NK-92 (cell line): ENCODE results near the gene PLPPR5.

Experiments used
- DNase-seq: peaks from one replicate; lab custom pipeline; 2025; ENCODE audit not compliant: unreplicated experiment; lab: John Stamatoyannopoulos, UW

The PLPPR5 gene

DNA sequence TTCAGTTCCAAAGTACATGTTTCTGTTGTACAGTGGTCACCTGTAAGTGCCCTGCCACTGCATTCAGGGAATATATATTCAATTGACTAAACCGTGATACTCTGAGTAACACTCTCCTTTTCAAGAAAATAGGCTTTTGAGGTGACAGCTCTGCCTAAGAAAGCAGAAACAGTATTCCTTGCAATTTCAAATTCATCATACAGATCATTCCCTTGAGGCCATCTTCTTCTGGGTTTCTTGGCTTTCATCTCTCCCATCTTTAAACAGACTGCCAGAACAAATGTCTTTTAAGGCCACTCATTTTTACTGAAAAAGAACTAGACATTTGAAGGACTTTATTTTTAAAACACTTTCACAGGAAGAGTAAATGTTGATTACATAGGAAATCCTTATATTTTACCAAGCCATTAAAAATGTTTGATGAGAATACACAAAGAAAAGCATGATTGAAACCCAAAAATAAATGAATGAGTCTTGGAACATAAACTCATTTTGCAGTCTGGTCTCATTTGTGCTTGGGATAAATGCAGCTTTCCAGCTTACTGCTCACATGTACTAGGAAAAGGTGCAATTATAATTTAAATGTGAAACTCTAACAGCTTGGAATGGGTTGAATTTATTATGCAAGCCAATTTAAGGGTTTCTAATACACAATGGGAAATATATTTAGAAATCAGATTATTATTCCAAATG, 34.7 kb downstream of the PLPPR5 start:
- DNase-seq: no peak

DNA sequence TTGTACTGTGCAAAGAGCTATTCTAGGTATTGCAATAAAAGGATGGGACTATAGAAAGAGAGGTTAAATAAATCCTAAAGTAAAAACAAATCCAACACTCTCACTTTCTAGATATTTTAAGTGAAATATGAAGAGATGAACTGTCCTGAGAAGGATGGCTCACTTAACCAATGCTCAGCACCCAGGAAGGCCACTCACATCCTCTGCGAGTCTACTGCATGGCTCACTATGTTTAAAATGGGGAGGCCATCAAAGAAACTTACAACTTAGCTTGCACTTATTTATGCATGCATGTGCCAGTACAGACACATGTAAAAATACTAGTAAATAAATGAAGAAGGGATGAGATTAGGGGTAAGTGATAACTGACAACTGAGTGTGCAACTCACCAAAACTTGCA, 37.5 kb downstream of the PLPPR5 start:
- DNase-seq: no peak

DNA sequence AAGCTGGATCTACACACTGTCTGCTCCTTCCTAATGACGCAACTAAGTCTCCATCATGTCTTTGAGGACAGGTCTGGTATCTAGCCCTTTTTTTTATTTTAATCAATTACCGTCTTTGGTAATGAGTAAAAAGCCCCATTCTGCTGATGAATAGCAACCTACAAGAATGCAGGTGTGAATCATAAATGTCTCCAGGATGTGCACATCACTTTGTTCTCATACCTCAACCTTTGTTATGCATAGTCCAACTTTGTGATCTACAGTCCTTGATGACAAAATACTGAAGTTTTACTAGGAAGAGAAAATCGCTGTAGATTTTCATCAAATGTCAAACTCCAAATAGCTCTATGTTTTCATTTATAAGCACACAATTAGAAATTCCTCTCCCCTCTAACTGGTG, 39.3 kb downstream of the PLPPR5 start:
- no peak for DNase-seq

DNA sequence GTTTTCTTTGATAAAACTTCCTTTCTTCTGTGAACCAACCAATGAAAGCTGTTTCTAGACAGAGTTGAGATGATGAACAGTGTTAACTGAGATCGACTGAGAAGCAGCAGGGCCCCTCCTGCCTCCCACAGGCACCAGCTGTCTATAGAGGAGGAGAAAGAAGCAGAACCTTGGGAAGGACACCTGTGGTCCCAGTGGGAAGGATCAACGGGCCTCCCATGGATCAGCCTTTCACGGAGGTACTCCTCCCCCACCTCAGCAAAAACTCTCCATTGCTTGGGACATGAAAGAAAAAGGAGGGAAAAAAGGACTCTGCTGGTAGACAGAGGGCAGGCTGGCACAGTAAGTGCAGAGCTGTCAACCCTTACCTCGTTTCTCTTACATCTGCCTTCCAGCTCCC, 40.5 kb downstream of the PLPPR5 start:
- DNase-seq: no peak

DNA sequence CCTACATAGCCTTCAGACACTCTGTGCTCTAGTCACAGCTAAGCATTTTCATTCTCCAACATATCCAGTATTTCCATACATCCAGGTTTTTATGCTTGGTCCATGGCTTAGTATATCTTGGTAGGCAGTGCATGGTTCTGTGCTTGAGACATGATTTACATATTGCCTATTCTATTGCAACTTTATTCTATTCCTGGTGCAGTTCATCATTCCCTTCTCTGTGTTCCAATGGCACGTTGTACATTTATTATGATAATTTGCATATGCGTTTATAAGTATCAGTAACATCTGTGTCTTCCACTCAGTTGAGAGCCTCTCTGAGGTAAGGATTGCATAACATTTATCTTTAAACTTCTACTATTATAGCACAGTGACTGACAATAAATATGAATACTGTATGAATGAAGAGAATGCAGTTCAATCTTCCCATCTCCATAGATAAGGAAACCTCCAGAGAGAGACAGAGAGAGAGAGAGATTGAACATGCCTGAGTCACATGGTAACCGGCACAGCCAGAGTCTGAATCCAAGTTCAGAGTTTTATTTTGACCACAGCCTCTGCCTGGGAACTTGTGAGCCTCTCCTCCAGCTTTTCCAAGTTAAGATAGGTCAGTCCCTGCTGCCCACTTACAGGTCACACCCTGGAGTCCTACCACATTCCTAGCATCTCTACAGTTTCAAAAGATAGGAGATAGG, 41.5 kb downstream of the PLPPR5 start:
- DNase-seq: no peak

DNA sequence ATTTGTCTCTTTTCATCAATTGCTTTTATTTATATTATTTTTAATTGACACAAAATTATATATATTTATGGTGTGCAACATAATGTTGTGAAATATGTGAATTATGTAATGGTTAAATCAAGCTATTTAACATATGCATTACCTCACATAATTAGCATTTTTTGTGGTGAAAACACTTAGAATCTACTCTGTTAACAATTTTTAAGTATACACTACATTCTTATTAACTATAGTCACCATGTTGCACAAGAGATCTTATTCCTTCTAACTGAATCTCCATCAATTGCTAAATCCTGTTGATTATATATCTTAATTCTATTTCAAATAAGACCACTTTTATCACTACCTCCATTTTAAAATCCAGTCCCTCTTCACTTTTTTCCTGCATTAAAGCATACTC, 42.5 kb downstream of the PLPPR5 start:
- no peak for DNase-seq

DNA sequence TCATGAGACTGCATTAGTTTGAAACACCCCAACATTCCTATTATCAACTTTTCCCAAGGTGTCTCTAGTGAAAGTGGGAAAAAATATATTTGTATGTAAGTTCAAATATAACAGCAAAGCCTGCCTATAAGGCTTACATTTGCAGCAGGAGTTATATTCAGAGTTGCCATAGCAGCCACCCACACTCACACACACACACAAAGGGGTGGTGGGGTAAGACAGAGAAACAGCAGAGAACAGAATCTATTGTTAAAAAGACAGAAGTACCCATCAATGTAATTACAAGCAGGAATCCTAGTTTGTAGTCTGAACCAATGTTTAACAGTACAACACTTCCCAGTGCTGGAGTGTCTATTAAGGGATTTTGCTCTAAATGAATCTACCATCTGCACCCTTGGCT, 55.0 kb downstream of the PLPPR5 start:
- no peak for DNase-seq

DNA sequence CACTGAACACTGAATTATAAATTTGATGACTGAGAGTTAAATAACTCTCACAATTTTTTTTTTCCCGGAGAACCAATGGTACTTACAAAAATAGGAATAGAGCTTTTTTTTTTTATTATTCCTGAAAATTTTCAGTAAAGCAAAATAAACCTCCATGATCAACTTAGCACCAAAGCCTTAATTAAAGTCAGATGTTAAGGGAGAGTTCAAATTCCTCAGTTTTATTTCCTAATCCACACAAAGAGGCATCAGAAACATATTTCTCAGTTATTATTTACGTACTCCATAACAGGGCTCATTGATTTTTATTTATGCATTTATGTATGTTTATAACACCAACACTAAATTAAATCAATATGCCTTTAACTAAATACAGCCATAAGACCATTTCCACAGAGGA, 55.5 kb downstream of the PLPPR5 start:
- no peak for DNase-seq

DNA sequence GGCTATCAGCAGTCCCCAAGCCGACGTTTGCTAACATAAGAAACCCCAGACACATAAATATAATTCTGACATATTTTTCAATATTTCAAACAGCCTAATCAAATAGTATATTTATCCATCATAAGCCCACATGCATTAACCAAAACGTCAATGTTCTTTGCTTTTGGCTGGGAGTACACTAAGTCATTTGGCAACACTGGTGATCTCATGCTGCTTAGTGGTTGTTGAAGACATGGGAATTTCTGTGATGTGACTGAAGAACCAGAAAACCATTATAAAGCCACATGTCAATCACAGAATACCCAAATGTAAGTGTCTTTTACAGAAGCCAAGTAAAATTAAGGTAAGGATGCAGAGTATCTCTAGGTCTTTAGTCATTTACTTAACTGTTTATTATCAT, 57.6 kb downstream of the PLPPR5 start:
- no peak for DNase-seq

DNA sequence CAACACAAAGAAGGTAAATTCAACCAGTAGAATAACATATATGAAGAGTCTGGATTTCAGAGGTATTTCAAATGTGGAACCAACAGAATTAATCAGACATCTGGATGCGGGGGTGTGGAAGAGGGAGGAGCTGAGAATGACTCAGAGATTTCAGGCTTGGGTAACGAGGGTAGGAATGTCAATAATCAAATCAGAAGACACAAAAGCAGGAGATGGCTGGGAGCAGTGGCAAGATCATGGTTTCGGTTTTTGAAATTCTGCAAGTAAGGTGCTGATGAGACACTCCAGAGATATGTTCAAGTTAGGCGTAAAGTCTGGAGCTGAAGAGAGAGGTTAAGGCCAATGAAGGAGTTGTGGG, 64.0 kb downstream of the PLPPR5 start:
- DNase-seq: no peak

DNA sequence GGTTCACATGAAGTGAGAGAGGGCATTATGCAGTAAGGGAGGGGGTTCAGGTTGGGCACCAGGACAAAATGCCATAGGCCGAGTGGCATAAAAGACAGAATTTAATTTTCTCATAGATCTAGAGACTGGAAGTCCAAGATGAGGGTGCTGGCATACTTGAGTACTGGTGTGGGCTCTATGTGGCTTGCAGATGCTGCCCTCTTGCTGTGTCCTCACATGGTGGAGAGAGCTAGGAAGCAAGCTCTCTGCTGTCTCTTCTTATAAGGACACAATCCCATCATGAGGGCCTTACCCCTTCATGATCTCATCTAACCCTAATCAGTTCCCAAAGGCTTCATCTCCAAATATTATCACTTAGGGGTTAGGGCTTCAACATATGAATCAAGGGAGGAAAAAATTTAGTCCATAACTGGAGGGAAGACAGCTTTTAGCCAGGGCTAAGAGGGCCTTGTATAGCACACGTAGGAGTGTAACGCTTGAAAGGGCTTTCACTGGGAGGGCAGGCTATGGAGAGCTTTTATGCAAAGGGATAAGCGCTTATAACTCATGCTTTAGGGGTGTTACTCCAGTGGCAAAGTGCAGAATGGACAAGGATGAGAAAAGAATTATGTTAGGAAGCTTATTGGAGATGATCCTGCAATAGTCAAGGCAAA, 64.5 kb downstream of the PLPPR5 start:
- DNase-seq: no peak

DNA sequence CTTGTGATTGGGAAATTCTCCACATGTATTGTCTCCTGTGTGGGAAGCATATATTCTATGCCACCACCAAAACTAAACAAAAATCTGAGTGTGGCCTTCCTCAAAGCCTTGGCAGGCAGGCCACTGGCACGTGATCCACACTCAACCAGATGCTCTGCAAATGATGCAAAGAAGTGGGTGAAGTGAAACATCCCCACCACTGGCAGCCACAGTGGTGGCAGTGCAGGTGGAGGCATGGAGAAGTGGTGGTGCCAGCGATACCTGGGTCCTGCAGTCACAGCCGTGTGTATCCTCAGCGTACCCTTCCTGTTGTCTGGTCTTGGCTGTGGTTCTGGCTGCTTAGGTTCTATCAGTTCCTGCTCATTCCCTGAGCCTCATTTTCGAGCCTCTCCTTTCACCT, 65.2 kb downstream of the PLPPR5 start:
- DNase-seq: no peak

DNA sequence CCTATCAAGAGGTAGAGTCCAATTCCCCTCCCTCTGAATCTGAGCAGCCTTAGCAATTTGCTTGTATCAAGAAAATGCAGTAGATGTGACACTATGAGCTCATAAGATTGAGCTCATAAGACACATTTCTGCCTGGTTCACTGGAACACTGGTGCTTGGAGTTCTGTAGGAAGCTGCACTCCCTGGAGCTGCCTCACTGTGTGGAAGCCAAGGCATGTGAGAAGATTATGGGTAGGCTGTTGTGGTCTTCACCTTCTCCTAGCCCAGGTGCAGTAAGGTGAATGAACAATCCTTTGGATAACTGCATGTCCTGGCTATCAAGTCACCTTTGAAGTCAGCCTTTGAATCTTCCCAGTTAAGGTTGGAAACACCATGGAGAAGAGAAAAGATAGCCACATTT, 67.3 kb downstream of the PLPPR5 start:
- no peak for DNase-seq

DNA sequence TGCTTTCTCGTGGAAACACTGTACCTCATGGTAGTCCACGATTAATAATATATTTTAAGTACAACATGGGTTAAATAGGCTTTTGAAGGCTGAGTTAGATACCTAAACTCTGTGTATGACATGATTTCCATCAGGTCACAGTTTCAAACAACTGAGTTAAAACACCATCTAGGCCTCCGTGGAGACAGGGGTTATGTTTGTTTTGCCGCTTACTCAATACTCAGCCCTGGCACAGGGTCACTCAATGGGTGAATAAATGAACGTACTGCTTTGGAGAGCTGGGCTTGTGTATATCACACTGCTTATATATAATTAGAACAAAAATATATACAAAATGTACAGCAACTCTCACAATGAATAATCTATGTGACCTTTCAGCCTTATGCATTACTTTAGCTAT, 72.5 kb downstream of the PLPPR5 start:
- DNase-seq: no peak

DNA sequence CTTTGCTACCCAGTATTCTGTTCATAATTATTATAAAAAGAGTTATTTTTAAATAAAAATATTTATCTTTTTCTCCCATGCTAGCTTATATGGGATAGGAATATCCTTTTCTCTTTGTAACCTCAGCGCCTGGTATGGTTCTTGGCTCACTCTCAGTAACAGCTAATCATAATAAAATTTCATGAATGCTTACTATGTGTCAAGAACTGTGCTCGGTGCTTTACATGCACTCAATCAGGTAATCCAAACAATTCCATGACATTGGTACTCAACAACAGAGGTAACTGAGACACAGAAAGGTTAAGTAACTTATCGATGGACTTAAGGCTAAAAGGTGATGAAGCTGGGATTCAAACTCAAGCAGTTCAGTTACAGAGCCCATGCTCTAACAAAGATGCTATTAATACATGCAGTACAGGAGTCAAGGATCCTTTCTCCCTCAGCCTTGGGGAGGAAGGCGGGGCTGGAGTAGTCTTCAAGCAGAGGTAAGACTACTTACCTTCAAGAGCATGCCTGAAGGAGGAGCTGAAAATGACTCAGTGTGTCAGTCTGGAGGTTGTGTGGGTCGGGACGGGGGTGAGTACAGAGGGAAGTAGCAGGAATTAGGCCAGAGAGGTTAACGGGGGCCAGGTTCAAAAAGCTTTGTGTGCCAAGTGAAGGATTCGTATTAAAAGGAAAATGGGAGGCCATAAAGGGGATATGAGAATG, 73.4 kb downstream of the PLPPR5 start:
- DNase-seq: no peak

DNA sequence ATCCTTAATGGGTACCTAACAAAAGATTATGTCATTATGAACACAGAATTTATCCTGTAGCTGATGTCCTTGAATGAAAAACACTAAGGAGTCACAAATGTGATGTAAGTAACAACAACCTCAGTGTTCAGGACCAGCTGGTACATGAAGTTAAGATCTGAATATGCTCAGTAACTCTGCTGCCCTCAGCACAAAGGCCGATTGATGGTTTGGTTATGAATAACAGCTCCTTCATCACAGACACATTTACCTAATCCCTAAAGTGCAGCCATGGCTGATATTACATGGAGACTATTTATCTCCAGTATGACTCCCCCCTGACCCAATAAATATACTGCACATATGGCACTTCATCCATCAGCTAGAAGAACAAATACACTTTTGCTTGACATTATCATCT, 75.2 kb downstream of the PLPPR5 start:
- DNase-seq: no peak

DNA sequence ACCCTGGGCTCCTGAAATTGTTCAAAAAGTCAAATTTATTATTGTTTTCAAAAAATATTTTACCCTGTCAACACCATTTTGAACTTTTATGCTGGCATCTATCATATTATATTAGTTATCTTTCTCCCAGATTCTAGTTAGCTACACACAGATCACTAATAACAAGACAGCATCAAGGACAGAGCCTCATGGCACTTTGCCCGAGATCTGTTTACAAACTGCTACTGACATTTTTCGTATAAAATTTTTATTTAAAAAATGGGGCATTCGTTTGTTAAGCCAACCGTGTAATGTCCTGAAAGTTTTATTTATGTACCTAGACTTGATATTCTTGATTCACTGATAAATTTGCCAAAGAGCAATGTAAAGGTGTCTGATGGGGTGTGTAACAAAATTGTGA, 78.1 kb downstream of the PLPPR5 start:
- no peak for DNase-seq

DNA sequence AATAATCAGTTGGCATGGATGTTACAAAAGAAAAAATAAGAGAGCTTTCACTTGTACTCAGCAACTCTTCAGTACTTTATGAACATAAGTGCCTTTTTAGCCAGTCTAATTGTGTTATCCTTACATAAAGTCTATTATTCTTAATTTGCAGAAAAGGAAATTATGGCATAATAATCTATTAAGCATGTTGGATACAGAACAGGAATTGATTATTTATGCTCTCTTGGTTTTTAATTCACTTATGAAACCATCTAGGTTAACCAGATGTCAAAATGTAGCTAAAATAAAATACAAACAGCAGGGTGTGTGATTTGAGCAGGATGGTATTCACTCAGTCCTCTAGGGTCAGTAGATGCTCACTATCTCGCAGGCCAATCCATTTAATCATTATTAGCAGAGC, 79.7 kb downstream of the PLPPR5 start:
- DNase-seq: no peak

DNA sequence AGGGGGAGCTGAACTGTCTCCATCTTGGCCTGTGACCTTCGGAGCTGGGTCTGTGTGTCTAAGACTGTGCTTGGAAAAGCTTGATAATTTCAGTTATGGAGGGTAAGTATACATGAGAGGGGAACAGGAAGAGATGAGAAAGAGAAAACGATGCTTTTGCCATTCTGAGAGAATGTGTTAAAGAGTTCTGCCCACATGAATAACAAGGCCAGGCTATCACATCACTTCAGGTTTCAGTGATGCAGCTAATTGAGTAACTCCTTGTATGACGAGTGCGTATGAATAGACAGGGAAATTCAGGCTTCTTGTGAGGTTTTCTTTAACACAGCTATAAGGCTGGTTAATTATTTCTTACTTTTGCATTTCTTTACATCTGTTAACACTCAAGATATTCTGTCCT, 81.0 kb downstream of the PLPPR5 start:
- DNase-seq: no peak

DNA sequence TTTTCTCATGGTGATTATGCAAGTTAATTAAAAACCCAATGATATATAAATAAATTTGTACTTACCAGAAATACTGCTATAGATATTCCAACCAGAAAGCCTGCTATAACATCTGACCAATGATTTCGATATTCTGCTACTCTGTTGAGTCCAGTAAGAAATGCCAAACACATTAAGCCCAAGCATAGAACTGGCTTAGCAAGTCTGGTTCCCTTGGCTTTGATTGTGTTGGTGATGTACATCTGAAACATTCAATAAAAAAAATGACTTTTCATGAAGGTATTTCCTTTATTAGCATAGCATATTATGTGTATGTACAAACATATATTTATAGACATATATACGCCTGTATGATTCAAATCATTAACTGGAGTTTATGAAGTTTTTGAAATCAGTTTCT, 82.8 kb downstream of the PLPPR5 start:
- DNase-seq: no peak

DNA sequence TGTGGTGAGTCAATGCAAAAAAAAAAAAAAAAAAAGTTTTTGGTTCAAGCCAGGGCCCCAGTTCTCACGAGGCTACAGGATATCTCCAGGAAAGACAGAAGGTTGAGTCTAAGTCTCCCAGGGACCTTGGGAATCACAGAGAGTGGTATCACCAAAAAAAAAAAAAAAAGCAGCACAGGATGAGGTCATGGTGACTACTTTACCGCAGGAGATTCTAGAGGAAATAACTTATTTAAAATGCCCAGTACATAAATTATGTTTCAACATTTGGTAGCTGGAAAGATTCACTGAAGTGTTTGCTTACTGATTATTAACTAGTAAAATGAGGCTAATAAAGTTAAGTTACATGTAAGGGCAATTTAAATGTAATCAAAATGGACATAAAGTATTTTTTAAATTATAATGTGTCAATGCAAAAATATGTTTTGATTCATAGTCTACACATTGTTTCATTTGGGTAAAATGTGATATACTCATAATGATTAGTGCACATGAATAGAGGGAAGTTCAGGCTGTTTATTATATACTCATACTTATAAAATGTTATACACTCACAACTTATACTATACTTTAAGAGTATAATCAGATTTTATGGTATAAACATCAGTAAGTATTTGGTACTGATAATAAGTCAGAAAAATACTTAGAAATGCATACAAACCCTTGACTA, 84.1 kb downstream of the PLPPR5 start:
- DNase-seq: no peak
